Retinal pigment epithelial cell (primary cell): ENCODE data around the gene JAKMIP3.

Source experiments
- DNase-seq: peaks from one replicate; pipeline ENCODE4 v3.0.0-alpha.2; 2010; ENCODE audit warnings: low read depth
- H3K4me3 ChIP-seq: 2 replicates; pipeline ENCODE4 v1.5.1; 2011; ENCODE audit warnings: mild to moderate bottlenecking, low read length, control low read depth, moderate library complexity
- TF ChIP-seq, protein P1 (sequence below): conservative IDR thresholded peaks from 2 replicates; pipeline ENCODE4 v1.5.1; 2011; ENCODE audit warnings: low read depth, low read length, control low read depth, inconsistent platforms

JAKMIP3 gene

DNA sequence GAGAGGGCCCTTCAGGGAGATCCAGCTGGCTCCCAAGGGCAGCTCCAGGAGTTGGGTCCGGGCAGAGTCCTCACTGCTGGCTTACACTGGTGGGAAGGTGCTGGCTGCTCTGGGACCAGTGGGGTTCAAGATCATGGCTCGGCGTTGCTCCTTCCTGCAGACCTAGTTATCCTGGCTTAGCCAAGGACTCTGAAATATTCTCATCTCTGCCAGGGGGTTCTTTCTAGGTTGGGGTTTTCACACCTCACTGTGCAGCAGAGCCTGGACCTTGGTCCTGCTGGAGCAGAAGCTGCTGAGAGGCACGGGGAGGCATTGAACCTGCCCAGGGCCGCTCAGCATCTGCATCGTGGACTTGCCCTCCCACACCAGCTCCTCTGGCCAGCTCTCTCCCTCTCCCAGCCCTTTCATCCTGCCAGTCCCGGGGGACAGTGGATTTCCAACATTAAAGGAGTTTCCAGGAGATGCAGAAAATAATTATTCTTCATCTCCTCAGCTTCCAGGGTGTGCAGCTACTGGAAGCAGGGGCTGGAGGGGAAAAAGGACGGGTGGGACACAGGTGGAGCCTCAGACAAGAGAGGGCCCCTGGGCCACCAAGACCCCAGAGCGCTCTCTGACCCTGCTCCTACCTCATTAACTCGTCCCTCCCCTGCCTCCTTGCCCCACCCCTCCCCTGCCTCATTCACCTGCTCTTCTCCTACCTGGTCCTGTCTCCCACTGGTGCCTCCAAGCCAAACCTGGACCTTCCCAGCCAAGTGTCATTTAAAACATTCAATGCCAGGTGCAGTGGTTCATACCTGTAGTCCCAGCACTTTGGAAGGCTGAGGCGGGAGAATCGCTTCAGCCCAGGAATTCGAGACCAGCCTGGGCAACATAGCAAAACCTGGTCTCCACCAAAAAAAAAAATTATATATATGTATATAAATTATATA is 42.5 kb downstream of the JAKMIP3 start:
- DNase-seq, result no peak
- TF ChIP-seq, protein P1, sequence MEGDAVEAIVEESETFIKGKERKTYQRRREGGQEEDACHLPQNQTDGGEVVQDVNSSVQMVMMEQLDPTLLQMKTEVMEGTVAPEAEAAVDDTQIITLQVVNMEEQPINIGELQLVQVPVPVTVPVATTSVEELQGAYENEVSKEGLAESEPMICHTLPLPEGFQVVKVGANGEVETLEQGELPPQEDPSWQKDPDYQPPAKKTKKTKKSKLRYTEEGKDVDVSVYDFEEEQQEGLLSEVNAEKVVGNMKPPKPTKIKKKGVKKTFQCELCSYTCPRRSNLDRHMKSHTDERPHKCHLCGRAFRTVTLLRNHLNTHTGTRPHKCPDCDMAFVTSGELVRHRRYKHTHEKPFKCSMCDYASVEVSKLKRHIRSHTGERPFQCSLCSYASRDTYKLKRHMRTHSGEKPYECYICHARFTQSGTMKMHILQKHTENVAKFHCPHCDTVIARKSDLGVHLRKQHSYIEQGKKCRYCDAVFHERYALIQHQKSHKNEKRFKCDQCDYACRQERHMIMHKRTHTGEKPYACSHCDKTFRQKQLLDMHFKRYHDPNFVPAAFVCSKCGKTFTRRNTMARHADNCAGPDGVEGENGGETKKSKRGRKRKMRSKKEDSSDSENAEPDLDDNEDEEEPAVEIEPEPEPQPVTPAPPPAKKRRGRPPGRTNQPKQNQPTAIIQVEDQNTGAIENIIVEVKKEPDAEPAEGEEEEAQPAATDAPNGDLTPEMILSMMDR, result no peak
- H3K4me3 ChIP-seq, result no peak overlapping the region

DNA sequence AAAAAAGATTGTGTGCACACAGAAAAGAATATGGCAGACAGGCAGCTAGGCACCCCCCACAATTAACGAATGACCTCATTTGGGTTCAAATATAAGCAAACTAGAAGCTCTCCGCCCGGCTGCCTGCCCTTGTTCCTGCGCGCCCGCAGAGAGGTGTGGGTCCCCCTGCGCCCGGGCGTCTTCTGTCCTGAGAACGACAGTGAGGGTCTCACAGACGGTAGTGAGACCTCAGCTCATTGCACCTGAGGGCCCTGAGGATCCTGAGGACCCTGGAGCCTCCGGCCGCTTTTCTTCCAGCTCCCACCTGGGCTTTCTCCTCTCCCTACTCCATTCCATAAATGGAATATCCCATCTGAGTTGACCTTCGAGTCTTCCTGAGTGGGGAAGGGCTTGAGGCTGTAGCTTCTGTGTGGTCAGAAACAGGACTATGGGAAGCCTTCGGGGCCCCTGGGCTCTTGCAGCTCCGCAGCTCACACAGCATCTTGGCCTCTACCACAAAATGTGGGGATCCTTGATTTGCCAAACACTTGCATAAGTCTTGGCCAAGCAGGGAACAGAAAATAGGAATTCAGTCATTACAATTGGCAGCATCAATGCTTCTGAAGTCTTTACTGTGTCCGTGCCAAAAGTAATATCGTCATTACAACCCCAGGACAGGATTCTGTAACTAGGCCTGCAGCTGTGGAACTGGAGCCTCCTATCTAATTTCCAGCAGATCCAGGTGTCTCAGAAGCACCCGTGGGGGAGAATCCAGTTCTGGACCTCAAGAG is 43.8 kb downstream of the JAKMIP3 start:
- TF ChIP-seq, protein P1, result no peak
- DNase-seq, result no peak
- no peak overlapping the region for H3K4me3 ChIP-seq

GRCh38 chr10:132110111-132110521 is 44.4 kb downstream of the JAKMIP3 start:
- no peak overlapping the region for H3K4me3 ChIP-seq
- TF ChIP-seq, protein P1, result no peak
- no peak for DNase-seq

DNA sequence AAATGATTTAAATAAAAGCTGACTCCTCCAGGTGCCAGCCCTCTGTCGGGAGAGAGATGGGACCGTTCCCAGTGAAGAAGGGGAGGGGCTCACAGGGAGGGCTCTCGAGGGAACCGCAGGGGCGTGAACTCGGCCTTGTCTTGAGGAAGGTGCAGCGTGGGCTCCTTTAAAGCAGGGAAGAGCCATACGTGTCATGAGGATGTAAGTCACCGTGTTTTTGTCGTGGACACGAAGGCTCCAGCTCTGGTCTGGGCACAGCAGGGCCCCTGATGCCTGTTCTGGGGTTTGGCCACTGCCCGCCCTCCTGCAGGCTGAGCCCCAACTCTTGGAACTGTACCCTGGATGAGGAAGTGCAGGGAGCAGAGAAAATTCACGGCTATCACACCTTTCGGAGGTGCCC is 45.0 kb downstream of the JAKMIP3 start:
- DNase-seq, result no peak
- TF ChIP-seq, protein P1, result no peak
- no peak overlapping the region for H3K4me3 ChIP-seq

DNA sequence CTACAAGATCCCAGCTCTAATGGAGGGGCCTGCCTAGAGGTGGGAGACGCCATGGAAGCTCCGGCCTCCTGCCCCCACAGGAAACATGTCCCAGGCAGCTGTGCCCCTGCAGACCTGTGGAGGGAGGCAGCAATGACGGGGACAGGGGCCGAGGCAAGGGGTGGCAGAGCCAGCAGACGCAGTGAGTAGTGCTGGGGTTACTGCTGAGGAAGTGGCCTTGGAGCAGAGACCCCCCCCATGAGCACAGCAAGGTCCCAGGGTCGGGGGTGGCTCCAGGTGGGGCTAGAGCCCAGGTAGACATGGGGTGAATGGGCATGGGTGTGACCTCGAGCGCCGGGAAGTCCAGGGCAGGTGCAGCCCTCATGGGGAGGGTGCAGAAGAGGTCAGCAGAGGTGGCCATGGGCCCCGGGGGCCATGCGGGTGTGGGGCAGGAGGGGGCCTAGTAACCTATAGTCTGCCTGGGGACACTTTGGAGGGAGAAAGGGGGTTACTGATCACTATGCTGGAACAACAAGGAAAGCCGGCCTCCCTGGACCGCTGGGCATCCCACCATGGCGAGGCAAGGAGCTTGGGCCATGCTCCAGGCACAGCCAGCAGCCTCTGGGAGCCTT is 45.5 kb downstream of the JAKMIP3 start:
- TF ChIP-seq, protein P1, result no peak
- DNase-seq, result no peak
- no peak overlapping the region for H3K4me3 ChIP-seq

GRCh38 chr10:132111871-132112341 is 46.2 kb downstream of the JAKMIP3 start:
- TF ChIP-seq, protein P1, result no peak
- no peak overlapping the region for H3K4me3 ChIP-seq
- DNase-seq, result no peak
